ENCODE data around the gene ZC3H4. TPM values are rescaled to one million over a fixed set of nuclear protein-coding genes. Genes with fewer than 3 reads are reported as not detected.

ZC3H4 gene
- total RNA-seq, 1 experiment from 2014 or later: 105 TPM

DNA sequence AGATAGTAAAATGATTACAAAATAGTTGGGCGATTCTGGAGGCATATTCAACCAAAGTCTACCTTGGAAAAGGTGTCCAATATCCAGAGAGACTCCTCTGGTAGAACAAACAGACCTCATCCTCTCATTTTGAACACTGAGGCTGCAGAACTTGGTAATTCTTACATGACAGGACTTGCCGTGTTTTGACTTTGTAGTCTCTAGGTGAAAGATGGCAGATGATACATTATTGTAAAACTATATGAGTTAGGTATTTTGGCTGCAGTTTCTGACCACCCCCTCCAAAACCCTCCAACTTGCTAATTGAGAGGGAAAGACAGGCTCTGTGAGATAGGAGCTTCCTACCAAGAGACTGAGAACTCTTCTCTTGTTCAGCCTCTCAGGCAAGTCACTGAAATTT lies 39.7 kb upstream of the ZC3H4 start:
- Histone ChIP-seq H4K8ac (replicated peaks; ENCODE audit: insufficient read length, low read depth, low read length) (no peak overlapping the region), H2BK20ac (ENCODE audit: low read depth, low read length, poor library complexity, severe bottlenecking) (no peak overlapping the region), H3K79me1 (ENCODE audit: insufficient read depth, low read depth, low read length, poor library complexity, severe bottlenecking) (peaks cover 13% of the 10 kb centered on the region), H3K4me2 (ENCODE audit: insufficient read depth, insufficient read length, low read length) (no peak overlapping the region), H4K5ac (ENCODE audit: insufficient read length, low read depth, low read length) (no peak overlapping the region), H3K56ac (ENCODE audit: insufficient read length, low read depth, low read length) (no peak overlapping the region), H2BK120ac (ENCODE audit: low read depth, low read length, poor library complexity, severe bottlenecking) (no peak overlapping the region), H3K27me3 (ENCODE audit: insufficient read depth, low read length) (no peaks in the 10 kb centered on the region), H4K91ac (ENCODE audit: insufficient read length, low read depth, low read length) (no peak overlapping the region), H2BK5ac (ENCODE audit: insufficient read length, low read length) (no peak overlapping the region), H2BK12ac (ENCODE audit: insufficient read length, low read depth, low read length) (no peak overlapping the region), H3K79me2 (ENCODE audit: insufficient read depth, low read length) (peaks cover 2% of the 10 kb centered on the region; the same call in 1 of the 2 replicates), H3K23me2 (ENCODE audit: insufficient read length, low read depth, low read length, poor library complexity, severe bottlenecking) (no peaks in the 10 kb centered on the region), H3K27ac (ENCODE audit: insufficient read length, low read depth, low read length) (no peak overlapping the region), H3K9ac (ENCODE audit: extremely low read depth, insufficient read length, low read length) (no peak overlapping the region), H3K18ac (ENCODE audit: insufficient read length, low read depth, low read length) (no peak overlapping the region), H2AFZ (ENCODE audit: low read length) (no peak overlapping the region), H3K14ac (ENCODE audit: insufficient read depth, low read length) (no peak overlapping the region), H3K23ac (ENCODE audit: insufficient read length, low read depth, low read length) (no peak overlapping the region), H3K9me3 (ENCODE audit: control insufficient read depth, low read depth, low read length) (no peaks in the 10 kb centered on the region), H4K20me1 (ENCODE audit: control insufficient read depth, insufficient read depth, insufficient read length) (no peaks in the 10 kb centered on the region), H3T11ph (ENCODE audit: low read length) (no peak overlapping the region), H3K4ac (ENCODE audit: low read depth, low read length) (no peak overlapping the region), H2BK15ac (ENCODE audit: low read depth, low read length) (no peak overlapping the region), H2AK5ac (ENCODE audit: insufficient read length, low read length) (no peak overlapping the region), H3K4me1 (ENCODE audit: insufficient read depth, low read length) (peaks cover 3% of the 10 kb centered on the region)
- Mint-ChIP-seq H3K27me3 (ENCODE audit: low read depth) (no peaks in the 10 kb centered on the region), H3K4me1 (peaks cover 44 to 47% of the 10 kb centered on the region in 2 experiments), H3K27ac (peak overlapping the region in 2 of 3 experiments; percentile 6 to 31; a peak in 3 of 7 replicates), H3K9me3 (peaks cover 0 to 4% of the 10 kb centered on the region in 2 experiments; a peak in 1 of 5 replicates), H3K36me3 (ENCODE audit: insufficient read depth in 1 of 3, low read depth in 3 of 3) (peaks cover 56 to 90% (median 75%) of the 10 kb centered on the region in 3 experiments), H3K4me3 (no peak overlapping the region)
- DNase-seq: no peak
- no CpG with 5 or more reads among the region's 2 CpGs for WGBS (ENCODE audit: extremely low coverage, insufficient read length, low lambda C conversion rate)
- TF ChIP-seq, protein P1, sequence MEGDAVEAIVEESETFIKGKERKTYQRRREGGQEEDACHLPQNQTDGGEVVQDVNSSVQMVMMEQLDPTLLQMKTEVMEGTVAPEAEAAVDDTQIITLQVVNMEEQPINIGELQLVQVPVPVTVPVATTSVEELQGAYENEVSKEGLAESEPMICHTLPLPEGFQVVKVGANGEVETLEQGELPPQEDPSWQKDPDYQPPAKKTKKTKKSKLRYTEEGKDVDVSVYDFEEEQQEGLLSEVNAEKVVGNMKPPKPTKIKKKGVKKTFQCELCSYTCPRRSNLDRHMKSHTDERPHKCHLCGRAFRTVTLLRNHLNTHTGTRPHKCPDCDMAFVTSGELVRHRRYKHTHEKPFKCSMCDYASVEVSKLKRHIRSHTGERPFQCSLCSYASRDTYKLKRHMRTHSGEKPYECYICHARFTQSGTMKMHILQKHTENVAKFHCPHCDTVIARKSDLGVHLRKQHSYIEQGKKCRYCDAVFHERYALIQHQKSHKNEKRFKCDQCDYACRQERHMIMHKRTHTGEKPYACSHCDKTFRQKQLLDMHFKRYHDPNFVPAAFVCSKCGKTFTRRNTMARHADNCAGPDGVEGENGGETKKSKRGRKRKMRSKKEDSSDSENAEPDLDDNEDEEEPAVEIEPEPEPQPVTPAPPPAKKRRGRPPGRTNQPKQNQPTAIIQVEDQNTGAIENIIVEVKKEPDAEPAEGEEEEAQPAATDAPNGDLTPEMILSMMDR (conservative IDR thresholded peaks at IDR 0.05): no peak

Measured in H9 (cell line).